Panc1 (cell line): ENCODE results near the gene ZNF664. TPM values are rescaled to one million over a fixed set of nuclear protein-coding genes. Genes with fewer than 3 reads are reported as not detected.

Source experiments
- ATAC-seq: fragments of 200-7000 bp; cut with Tn5 transposase; 2 replicates; pipeline ENCODE4 v1.9.1; 2020; ENCODE audit warnings: mild to moderate bottlenecking, moderate library complexity
- BruUV-seq: library from RNA; stranded (reverse); fragments of 400-500 nt; replicated peaks from 2 replicates; lab custom pipeline; 2021; lab: Mats Ljungman, UMichigan
- CTCF ChIA-PET: fragments of 300-600 bp; sonication (Branson Sonifier 250); formaldehyde crosslinking; loops from one replicate; lab custom pipeline; 2022; ENCODE audit warnings: antibody characterized with exemption; lab: Charles Lee
- POLR2A ChIA-PET: fragments of 300-600 bp; sonication (Branson Sonifier 250); formaldehyde crosslinking; loops from one replicate; lab custom pipeline; 2022; ENCODE audit warnings: antibody characterized with exemption; lab: Charles Lee
- DNase-seq: peaks from one replicate; pipeline ENCODE4 v3.0.0-alpha.2; 2010; ENCODE audit warnings: low read depth, low spot score
- H3K27ac ChIP-seq: 2 replicates; pipeline ENCODE4 v1.5.1; 2011; ENCODE audit warnings: mild to moderate bottlenecking, low read length, inconsistent platforms
- H3K27me3 ChIP-seq: fragments of 200-500 bp; sonication (Bioruptor generic); 2 replicates; pipeline ENCODE4 v1.6.0; 2014; ENCODE audit warnings: low read length, inconsistent platforms; ENCODE audit not compliant: control insufficient read depth, insufficient read depth
- H3K36me3 ChIP-seq: fragments of 200-500 bp; sonication (Bioruptor generic); 2 replicates; pipeline ENCODE4 v1.5.1; 2014; ENCODE audit warnings: inconsistent platforms, mild to moderate bottlenecking, low read length, moderate library complexity; ENCODE audit not compliant: control insufficient read depth, insufficient read depth
- H3K4me1 ChIP-seq: 2 replicates; pipeline ENCODE4 v1.5.1; 2011; ENCODE audit warnings: inconsistent platforms, mild to moderate bottlenecking, low read length, moderate library complexity; ENCODE audit not compliant: control insufficient read depth, insufficient read depth
- H3K4me3 ChIP-seq, 2 experiments: 2 replicates each; pipeline ENCODE4 v1.5.1; 2011 to 2012; ENCODE audit warnings: low read depth in 2 of 2, low read length in 2 of 2, mild to moderate bottlenecking in 2 of 2, inconsistent platforms in 1 of 2, moderate library complexity in 1 of 2
- H3K9me3 ChIP-seq: fragments of 200-500 bp; sonication (Bioruptor generic); 2 replicates; pipeline ENCODE4 v1.5.1; 2014; ENCODE audit warnings: low read depth, mild to moderate bottlenecking, inconsistent platforms, low read length, moderate library complexity; ENCODE audit not compliant: control insufficient read depth, insufficient read depth
- POLR2AphosphoS5 ChIP-seq: IDR thresholded peaks from 2 replicates; pipeline ENCODE4 v1.6.1; 2012; ENCODE audit warnings: mild to moderate bottlenecking, low read depth, low read length, moderate library complexity
- SIN3A ChIP-seq: IDR thresholded peaks from 2 replicates; pipeline ENCODE4 v1.6.1; 2012; ENCODE audit warnings: low read depth, mild to moderate bottlenecking, low read length, moderate library complexity, borderline replicate concordance; ENCODE audit not compliant: insufficient read depth
- TCF7L2 ChIP-seq: IDR thresholded peaks from 2 replicates; pipeline ENCODE4 v1.6.1; 2011; ENCODE audit warnings: mild to moderate bottlenecking, low read depth, low read length, inconsistent platforms
- in situ Hi-C: cut with HindIII; loops from 2 replicates; pipeline ENCODE4 v1.10.0; 2016; ENCODE audit warnings: low sequenced_read_pairs, low pct_unique_long_range_greater_than_20kb
- intact Hi-C: fragments of 100-400 bp; cut with micrococcal nuclease; formaldehyde crosslinking; loops from one replicate; pipeline ENCODE4 v1.10.0; 2022; ENCODE audit not compliant: unreplicated experiment
- total RNA-seq: library from RNA; stranded (reverse); gene quantifications from one replicate; pipeline ENCODE4 v1.2.1, GENCODE V29; 2021; ENCODE audit not compliant: unreplicated experiment
- TF ChIP-seq, protein P1 (sequence below), 2 experiments: IDR thresholded peaks; 2 replicates each; pipeline ENCODE4 v1.6.1; 2011 to 2012; ENCODE audit warnings: low read depth in 2 of 2, control low read depth in 1 of 2, low read length in 1 of 2, mild to moderate bottlenecking in 1 of 2, moderate library complexity in 1 of 2; ENCODE audit not compliant: insufficient read depth in 1 of 2
- TF ChIP-seq, protein P2 (sequence below): fragments of 450-650 bp; IDR thresholded peaks from 2 replicates; pipeline ENCODE4 v1.5.1; 2017; ENCODE audit warnings: mild to moderate bottlenecking

ZNF664 gene
- total RNA-seq, 1 experiment from 2014 or later, result 115 TPM

DNA sequence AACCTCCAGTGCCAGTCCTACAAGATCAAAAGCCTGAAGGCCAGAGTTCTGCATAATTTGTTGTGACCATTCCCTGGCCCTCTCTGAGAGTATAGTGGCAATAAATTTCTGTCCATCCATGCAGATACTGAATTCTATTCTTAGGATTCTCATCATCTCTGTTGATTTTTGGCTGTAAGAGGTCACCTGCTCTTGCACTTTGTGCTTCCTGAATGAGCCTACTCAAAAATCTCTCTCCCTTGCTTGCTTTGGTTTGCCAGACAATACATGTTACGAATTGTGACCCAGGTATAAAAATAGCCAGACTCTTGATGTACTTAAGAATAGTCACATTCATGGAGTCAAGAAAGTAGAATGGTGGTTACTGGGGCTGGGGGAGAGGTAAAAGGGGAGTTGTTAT is 16.7 kb downstream of the ZNF664 start:
- CTCF ChIA-PET, result no interaction called here
- BruUV-seq, result no TSS peak
- TF ChIP-seq, protein P1, sequence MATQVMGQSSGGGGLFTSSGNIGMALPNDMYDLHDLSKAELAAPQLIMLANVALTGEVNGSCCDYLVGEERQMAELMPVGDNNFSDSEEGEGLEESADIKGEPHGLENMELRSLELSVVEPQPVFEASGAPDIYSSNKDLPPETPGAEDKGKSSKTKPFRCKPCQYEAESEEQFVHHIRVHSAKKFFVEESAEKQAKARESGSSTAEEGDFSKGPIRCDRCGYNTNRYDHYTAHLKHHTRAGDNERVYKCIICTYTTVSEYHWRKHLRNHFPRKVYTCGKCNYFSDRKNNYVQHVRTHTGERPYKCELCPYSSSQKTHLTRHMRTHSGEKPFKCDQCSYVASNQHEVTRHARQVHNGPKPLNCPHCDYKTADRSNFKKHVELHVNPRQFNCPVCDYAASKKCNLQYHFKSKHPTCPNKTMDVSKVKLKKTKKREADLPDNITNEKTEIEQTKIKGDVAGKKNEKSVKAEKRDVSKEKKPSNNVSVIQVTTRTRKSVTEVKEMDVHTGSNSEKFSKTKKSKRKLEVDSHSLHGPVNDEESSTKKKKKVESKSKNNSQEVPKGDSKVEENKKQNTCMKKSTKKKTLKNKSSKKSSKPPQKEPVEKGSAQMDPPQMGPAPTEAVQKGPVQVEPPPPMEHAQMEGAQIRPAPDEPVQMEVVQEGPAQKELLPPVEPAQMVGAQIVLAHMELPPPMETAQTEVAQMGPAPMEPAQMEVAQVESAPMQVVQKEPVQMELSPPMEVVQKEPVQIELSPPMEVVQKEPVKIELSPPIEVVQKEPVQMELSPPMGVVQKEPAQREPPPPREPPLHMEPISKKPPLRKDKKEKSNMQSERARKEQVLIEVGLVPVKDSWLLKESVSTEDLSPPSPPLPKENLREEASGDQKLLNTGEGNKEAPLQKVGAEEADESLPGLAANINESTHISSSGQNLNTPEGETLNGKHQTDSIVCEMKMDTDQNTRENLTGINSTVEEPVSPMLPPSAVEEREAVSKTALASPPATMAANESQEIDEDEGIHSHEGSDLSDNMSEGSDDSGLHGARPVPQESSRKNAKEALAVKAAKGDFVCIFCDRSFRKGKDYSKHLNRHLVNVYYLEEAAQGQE (IDR thresholded peaks at IDR 0.05; ENCODE audit: insufficient read depth in 1 of 2, low read depth in 2 of 2, low read length in 1 of 2), result no peak
- no peak for TF ChIP-seq TCF7L2
- intact Hi-C loops (no loop called here), in situ Hi-C loops (no loop called here)
- POLR2A ChIA-PET, result no interaction called here
- no peaks in the 10 kb centered on the region for H3K27me3 ChIP-seq
- H3K36me3 ChIP-seq, result peaks cover 11% of the 10 kb centered on the region
- no peak for DNase-seq
- H3K4me3 ChIP-seq, result no peak overlapping the region
- no peaks in the 10 kb centered on the region for H3K9me3 ChIP-seq
- no peak overlapping the region for H3K27ac ChIP-seq
- no peaks in the 10 kb centered on the region for H3K4me1 ChIP-seq
- ATAC-seq, result no peak

DNA sequence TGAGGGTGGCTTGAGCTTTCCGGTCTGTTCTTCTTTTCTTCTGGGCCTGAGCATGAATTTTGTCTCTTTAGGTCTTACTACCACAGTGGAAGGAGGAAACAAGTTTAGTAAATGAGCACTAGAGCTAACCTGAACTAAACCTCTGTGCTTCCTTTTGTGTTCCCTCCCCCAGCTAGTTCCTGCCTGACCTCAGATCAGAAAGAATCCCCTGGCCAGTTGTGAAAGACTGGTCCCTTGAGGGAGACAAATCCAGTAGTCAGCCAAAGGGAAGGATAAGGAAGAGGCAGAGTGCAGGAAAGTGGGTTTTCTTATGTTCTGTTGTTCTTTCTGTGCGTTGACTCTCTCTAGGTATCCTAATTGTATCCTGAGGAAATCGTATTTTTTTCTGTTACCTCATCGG is 17.5 kb downstream of the ZNF664 start:
- H3K9me3 ChIP-seq, result no peaks in the 10 kb centered on the region
- in situ Hi-C loops, result no loop called here
- ChIA-PET POLR2A (no interaction called here), CTCF (no interaction called here)
- no peak overlapping the region for H3K4me3 ChIP-seq
- no peaks in the 10 kb centered on the region for H3K27me3 ChIP-seq
- no peaks in the 10 kb centered on the region for H3K4me1 ChIP-seq
- TF ChIP-seq, protein P1 (IDR thresholded peaks at IDR 0.05; ENCODE audit: insufficient read depth in 1 of 2, low read depth in 2 of 2, low read length in 1 of 2), result no peak
- TF ChIP-seq SIN3A (no peak), TCF7L2 (no peak), POLR2AphosphoS5 (no peak)
- TF ChIP-seq, protein P2, sequence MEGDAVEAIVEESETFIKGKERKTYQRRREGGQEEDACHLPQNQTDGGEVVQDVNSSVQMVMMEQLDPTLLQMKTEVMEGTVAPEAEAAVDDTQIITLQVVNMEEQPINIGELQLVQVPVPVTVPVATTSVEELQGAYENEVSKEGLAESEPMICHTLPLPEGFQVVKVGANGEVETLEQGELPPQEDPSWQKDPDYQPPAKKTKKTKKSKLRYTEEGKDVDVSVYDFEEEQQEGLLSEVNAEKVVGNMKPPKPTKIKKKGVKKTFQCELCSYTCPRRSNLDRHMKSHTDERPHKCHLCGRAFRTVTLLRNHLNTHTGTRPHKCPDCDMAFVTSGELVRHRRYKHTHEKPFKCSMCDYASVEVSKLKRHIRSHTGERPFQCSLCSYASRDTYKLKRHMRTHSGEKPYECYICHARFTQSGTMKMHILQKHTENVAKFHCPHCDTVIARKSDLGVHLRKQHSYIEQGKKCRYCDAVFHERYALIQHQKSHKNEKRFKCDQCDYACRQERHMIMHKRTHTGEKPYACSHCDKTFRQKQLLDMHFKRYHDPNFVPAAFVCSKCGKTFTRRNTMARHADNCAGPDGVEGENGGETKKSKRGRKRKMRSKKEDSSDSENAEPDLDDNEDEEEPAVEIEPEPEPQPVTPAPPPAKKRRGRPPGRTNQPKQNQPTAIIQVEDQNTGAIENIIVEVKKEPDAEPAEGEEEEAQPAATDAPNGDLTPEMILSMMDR, result no peak
- DNase-seq (no peak), ATAC-seq (no peak)
- intact Hi-C loops, result no loop called here
- no peak overlapping the region for H3K27ac ChIP-seq
- BruUV-seq, result no TSS peak
- H3K36me3 ChIP-seq, result peaks cover 11% of the 10 kb centered on the region
